Measurements from ENCODE around the gene SAMD1. TPM values are rescaled to one million over a fixed set of nuclear protein-coding genes. Genes with fewer than 3 reads are reported as not detected.

SAMD1 gene
- total and polyA plus RNA-seq, 9 of the 15 experiments (the other 6 are each of a cell fraction or from before 2014, with no cell fraction given) = 2.9 to 96.0 (median 43.5) TPM

DNA sequence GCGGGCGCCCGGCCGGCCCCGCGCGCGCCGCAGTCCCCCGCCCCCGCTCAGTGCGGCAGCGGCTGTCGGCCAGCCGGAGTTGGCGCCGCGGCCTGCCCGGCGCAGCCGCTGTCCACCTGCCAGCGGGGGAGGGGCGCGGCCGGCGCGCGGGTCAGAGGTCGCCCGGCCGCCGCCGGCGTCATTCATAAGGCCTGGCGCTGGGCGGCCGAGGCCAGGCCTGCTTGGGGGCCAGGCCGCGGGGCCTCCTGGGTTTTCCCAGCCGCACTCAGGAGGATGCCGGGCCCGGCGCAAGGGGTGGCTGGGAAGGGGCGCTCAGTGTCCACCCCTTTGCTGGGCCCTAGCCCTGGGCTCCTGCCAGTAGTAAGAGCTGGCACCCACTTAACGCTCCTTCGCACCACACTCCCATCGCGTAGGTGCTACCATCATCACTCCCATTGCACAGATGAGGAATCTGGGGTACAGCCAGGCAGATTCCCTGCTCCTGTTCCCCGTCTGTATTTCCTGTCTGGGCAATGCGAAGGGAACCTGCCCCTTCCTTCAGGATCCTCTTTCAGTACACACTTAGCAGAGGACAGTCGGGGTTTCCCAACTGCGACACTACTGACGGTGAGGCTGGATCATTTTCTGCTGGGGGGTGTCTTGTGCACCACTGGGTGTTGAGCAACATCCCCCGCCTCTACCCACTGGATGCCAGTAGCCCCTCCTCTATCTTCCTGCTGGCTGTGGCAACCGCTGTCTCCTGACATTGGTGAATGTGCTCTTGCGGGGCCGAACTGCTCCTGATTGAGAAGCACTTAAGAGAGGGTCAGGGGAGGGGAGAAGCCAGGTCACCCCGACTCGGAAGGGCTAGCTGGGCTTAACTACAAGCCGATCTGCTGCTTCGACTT lies 27.9 kb upstream of the SAMD1 start (continued):
- TF ChIP-seq, protein P1, sequence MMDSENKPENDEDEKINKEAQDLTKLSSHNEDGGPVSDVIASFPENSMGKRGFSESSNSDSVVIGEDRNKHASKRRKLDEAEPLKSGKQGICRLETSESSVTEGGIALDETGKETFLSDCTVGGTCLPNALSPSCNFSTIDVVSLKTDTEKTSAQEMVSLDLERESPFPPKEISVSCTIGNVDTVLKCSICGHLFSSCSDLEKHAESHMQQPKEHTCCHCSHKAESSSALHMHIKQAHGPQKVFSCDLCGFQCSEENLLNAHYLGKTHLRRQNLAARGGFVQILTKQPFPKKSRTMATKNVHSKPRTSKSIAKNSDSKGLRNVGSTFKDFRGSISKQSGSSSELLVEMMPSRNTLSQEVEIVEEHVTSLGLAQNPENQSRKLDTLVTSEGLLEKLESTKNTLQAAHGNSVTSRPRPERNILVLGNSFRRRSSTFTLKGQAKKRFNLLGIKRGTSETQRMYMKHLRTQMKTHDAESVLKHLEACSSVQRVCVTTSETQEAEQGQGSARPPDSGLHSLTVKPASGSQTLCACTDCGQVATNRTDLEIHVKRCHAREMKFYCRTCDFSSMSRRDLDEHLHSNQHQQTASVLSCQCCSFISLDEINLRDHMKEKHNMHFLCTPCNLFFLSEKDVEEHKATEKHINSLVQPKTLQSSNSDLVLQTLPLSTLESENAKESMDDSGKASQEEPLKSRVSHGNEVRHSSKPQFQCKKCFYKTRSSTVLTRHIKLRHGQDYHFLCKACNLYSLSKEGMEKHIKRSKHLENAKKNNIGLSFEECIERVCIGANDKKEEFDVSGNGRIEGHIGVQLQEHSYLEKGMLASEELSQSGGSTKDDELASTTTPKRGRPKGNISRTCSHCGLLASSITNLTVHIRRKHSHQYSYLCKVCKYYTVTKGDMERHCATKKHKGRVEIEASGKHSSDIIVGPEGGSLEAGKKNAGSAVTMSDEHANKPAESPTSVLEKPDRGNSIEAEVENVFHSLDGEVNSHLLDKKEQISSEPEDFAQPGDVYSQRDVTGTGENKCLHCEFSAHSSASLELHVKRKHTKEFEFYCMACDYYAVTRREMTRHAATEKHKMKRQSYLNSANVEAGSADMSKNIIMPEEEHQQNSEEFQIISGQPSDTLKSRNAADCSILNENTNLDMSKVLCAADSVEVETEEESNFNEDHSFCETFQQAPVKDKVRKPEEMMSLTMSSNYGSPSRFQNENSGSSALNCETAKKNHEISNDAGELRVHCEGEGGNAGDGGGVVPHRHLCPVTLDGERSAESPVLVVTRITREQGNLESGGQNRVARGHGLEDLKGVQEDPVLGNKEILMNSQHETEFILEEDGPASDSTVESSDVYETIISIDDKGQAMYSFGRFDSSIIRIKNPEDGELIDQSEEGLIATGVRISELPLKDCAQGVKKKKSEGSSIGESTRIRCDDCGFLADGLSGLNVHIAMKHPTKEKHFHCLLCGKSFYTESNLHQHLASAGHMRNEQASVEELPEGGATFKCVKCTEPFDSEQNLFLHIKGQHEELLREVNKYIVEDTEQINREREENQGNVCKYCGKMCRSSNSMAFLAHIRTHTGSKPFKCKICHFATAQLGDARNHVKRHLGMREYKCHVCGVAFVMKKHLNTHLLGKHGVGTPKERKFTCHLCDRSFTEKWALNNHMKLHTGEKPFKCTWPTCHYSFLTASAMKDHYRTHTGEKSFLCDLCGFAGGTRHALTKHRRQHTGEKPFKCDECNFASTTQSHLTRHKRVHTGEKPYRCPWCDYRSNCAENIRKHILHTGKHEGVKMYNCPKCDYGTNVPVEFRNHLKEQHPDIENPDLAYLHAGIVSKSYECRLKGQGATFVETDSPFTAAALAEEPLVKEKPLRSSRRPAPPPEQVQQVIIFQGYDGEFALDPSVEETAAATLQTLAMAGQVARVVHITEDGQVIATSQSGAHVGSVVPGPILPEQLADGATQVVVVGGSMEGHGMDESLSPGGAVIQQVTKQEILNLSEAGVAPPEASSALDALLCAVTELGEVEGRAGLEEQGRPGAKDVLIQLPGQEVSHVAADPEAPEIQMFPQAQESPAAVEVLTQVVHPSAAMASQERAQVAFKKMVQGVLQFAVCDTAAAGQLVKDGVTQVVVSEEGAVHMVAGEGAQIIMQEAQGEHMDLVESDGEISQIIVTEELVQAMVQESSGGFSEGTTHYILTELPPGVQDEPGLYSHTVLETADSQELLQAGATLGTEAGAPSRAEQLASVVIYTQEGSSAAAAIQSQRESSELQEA (IDR thresholded peaks at IDR 0.05; ENCODE audit: low read depth) = no peak
- TF ChIP-seq U2AF1 (optimal IDR thresholded peaks at IDR 0.05; ENCODE audit: low read depth, low read length) = no peak
- TF ChIP-seq ZNF41 (CRISPR knock-in tag; conservative IDR thresholded peaks at IDR 0.05) = no peak
- 0 out of 2 replicates have a peak, but pooled peaks have one; percentile 69 for TF ChIP-seq CXXC5 (CRISPR knock-in tag; IDR thresholded peaks at IDR 0.05)
- peak; percentile 61; the same call in 1 of the 2 replicates for TF ChIP-seq CEBPG (CRISPR knock-in tag; IDR thresholded peaks at IDR 0.05)
- TF ChIP-seq CEBPG (tag; conservative IDR thresholded peaks at IDR 0.05 in 1 of 2, IDR thresholded peaks at IDR 0.05 in 1 of 2) = peak; percentile 50 to 70
- no peak for TF ChIP-seq NFRKB (IDR thresholded peaks at IDR 0.05; ENCODE audit: low read depth)
- TF ChIP-seq CHD2 (IDR thresholded peaks at IDR 0.05; ENCODE audit: low read depth, low read length) = no peak
- TF ChIP-seq SNIP1 (IDR thresholded peaks at IDR 0.05; ENCODE audit: low read depth) = no peak
- no peak for TF ChIP-seq HSF4 (CRISPR knock-in tag; IDR thresholded peaks at IDR 0.05; ENCODE audit: borderline replicate concordance)
- TF ChIP-seq ZNF174 (CRISPR knock-in tag; IDR thresholded peaks at IDR 0.05) = no peak
- TF ChIP-seq MECOM (CRISPR knock-in tag; IDR thresholded peaks at IDR 0.05) = no peak
- TF ChIP-seq TRIM24 (IDR thresholded peaks at IDR 0.05) = no peak
- TF ChIP-seq, protein P2, sequence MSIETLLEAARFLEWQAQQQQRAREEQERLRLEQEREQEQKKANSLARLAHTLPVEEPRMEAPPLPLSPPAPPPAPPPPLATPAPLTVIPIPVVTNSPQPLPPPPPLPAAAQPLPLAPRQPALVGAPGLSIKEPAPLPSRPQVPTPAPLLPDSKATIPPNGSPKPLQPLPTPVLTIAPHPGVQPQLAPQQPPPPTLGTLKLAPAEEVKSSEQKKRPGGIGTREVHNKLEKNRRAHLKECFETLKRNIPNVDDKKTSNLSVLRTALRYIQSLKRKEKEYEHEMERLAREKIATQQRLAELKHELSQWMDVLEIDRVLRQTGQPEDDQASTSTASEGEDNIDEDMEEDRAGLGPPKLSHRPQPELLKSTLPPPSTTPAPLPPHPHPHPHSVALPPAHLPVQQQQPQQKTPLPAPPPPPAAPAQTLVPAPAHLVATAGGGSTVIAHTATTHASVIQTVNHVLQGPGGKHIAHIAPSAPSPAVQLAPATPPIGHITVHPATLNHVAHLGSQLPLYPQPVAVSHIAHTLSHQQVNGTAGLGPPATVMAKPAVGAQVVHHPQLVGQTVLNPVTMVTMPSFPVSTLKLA (conservative IDR thresholded peaks at IDR 0.05) = no peak
- TF ChIP-seq, protein P3, sequence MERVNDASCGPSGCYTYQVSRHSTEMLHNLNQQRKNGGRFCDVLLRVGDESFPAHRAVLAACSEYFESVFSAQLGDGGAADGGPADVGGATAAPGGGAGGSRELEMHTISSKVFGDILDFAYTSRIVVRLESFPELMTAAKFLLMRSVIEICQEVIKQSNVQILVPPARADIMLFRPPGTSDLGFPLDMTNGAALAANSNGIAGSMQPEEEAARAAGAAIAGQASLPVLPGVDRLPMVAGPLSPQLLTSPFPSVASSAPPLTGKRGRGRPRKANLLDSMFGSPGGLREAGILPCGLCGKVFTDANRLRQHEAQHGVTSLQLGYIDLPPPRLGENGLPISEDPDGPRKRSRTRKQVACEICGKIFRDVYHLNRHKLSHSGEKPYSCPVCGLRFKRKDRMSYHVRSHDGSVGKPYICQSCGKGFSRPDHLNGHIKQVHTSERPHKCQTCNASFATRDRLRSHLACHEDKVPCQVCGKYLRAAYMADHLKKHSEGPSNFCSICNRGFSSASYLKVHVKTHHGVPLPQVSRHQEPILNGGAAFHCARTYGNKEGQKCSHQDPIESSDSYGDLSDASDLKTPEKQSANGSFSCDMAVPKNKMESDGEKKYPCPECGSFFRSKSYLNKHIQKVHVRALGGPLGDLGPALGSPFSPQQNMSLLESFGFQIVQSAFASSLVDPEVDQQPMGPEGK (CRISPR knock-in tag; IDR thresholded peaks at IDR 0.05; ENCODE audit: borderline replicate concordance) = no peak
- TF ChIP-seq KAT2B (IDR thresholded peaks at IDR 0.05; ENCODE audit: low read depth, low read length) = no peak
